Ecto neural progenitor cell (in vitro differentiated cells): Measurements from ENCODE around the gene CPNE7.
"Not testable (repeated sequence)": the region's sequence is repeated elsewhere in the genome, so short reads cannot be mapped to it uniquely, and the experiment has no call there.

ENCODE experiments used
- DNase-seq: peaks from one replicate; pipeline ENCODE4 v3.0.0-alpha.2; 2018; ENCODE audit warnings: low spot score

Gene CPNE7

GRCh38 chr16:89624777-89625761, 49.5 kb downstream of the CPNE7 start:
- no peak for DNase-seq

- DNase-seq: no peak
Measured at GRCh38 chr16:89629827-89630610, 54.5 kb downstream of the CPNE7 start.

GRCh38 chr16:89633064-89633631, 57.6 kb downstream of the CPNE7 start:
- DNase-seq: no peak

- DNase-seq: not testable (repeated sequence)
Measured at GRCh38 chr16:89634463-89635385, 59.2 kb downstream of the CPNE7 start.

- no peak for DNase-seq
Measured at GRCh38 chr16:89636663-89637062, 61.1 kb downstream of the CPNE7 start.

- DNase-seq: no peak
Measured at GRCh38 chr16:89637379-89637778, 61.8 kb downstream of the CPNE7 start.

GRCh38 chr16:89638455-89638854, 62.9 kb downstream of the CPNE7 start:
- no peak for DNase-seq

- no peak for DNase-seq
Measured at GRCh38 chr16:89639385-89639784, 63.8 kb downstream of the CPNE7 start.

- DNase-seq: no peak
Measured at GRCh38 chr16:89641458-89642119, 66.0 kb downstream of the CPNE7 start.

- DNase-seq: no peak
Measured at GRCh38 chr16:89642574-89642973, 67.0 kb downstream of the CPNE7 start.

GRCh38 chr16:89643769-89644300, 68.3 kb downstream of the CPNE7 start:
- no peak for DNase-seq

- DNase-seq: no peak
Measured at GRCh38 chr16:89645122-89645521, 69.6 kb downstream of the CPNE7 start.

GRCh38 chr16:89646270-89646669, 70.7 kb downstream of the CPNE7 start:
- DNase-seq: no peak
